NOMO-1 (cell line): Measurements from ENCODE around the gene MARCHF5.

ENCODE experiments used
- DNase-seq, 2 experiments: peaks; one replicate each; lab custom pipeline; 2025; ENCODE audit not compliant: unreplicated experiment in 2 of 2; lab: John Stamatoyannopoulos, UW

The MARCHF5 gene, protein sequence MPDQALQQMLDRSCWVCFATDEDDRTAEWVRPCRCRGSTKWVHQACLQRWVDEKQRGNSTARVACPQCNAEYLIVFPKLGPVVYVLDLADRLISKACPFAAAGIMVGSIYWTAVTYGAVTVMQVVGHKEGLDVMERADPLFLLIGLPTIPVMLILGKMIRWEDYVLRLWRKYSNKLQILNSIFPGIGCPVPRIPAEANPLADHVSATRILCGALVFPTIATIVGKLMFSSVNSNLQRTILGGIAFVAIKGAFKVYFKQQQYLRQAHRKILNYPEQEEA

DNA sequence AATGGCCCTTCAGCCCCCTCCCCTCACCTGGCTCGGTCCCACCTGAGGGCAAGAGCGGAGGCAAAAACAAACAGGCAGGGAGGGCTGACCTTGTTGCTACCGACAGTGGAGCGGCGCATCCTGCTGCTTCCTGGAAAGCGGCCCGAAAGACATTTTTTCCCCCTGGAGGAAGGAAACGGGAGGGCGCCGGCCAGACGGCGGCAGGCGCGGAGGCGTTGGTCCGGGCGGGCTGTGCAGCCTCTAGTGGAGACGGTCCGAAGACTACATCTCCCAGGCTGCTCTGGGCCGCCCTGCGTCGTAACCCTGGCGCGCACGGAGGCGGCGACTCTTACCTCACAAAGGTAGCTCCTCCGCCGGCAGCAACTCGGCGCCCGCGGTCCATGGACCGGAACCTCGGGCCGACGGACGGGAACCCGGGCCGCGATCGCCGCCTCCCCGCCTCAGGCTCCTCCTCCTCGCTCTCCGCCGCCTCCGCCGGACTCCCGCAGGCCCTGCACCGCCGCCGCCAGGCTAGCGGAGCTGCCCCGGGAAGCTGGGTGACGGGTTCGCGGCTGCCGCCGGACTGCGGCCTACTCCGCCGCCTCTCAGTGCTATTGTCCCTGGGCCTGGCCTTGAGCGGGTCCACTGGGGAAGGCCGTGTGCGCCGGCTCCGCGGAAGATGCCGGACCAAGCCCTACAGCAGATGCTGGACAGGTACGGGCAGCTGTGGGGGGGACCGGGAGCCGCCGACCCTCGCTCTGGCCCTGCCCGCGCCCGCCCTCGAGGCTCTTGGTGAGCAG, at the start of gene MARCHF5, which contains the start of gene CPEB3:
MARCHF5 (plus strand) TSS at position 331 of the 779 bp plus-strand sequence; CDS start at position 659, 328 bp downstream.
CPEB3 (minus strand) TSS at position 242 of the 779 bp plus-strand sequence. CDS start 50,728 bp downstream, outside the sequence.
- peak; percentile 93 to 95 for DNase-seq

DNA sequence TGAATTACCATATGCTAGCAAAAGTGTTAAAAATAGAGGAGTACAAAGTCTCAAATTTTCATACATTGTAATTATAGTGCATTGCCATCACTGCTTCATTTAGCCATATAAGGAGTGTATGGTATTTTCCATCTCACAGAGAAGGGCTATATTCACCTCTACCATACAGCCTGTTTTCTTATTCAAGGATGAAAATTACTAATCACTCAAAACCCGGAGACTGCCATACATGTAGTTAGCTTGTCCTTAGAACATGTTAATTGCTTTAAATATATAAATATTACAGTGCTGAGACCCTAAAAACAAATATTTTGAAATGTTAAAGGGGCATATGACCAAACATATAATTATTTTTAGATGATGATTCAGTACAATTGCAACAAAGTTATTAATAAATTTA, 49.5 kb upstream of the MARCHF5 start:
- DNase-seq, result no peak

DNA sequence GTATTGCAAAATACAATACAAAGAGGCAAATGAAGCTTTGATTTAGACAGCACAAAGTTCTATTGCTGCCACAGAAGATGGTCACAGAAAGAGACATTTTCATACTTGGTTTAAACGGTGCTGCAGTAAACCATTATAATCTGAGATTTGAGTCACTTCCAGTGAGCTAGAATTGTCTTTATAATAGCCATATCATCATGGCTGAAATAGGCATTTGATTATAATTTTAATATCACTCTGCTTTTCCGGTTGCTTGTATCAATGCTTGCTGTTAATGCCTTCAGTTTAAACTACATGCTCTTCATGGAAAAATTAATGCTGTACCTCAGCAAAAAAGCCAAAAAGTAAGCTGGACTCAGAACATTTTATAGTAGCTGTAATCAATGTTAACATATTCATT, 48.6 kb upstream of the MARCHF5 start:
- no peak for DNase-seq

DNA sequence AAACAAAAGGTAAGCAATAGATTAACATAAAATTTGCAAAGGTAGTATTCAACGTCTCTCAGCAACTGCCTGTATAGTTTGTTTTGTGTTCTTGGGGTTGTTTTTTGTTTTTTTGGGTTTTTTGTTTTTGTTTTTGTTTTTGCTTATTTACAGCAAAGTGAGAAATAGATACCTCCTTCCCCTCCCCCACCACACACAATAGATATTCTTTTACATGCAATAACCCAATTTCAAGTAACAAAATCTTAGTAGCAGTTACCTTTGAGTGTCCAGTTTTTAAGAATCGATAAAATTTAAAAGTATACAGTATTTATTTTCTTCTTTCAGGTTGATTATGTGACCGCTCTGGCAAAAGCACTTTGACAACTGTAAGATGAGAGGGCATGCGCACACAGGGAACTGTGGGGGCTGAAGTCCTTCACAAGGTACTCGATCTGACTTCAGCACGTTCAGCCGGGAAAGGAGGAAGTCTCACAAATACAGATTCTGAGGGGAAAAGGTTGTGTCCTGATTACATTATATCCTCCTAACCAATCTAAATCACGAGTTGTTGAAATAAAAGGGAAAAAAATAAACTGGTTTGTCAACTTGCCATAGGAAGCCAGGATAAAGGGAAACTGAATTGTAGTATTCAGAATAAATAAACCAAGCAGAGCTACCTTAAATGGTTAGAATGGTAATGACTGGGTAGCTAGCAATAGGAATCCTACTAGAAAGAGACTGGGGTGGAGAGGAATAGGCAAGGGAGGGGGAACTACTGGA, 47.9 kb upstream of the MARCHF5 start:
- peak; percentile 36 to 70 for DNase-seq

DNA sequence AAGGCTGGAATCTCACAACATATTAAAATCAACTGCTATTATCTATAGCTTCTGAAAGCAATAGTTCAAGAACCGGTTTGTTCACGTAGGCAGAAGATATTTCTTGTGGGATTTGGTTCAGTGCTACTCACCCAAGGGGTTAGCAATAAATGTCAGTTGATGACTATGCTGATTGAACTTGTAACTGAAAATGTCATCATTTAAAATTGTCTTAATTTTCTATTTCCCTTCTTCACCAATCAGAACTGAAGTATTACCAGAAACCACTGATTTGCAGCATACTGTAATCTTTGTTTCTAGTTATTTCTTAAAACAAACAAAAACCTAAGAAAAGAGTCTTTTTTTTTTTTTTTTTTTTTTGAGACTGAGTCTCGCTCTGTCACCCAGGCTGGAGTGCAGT, 46.2 kb upstream of the MARCHF5 start:
- no peak for DNase-seq

DNA sequence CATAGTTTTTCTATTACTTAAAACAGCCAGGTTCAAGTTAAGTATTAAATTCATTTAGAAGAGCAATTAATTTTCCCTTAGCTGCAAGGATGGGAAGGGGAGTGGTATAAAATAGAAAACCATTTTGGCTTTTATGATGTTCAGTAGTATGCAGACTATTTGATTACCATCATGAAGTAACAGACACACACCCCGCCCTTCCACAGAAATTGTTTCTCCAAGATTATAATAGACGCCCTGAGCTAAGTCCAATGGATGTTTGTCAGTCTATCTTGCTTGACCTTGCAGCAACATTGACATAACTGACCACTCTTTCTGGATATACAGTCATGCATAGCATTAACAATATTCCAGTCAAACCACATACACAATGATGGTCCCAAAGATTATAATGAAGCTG, 42.4 kb upstream of the MARCHF5 start:
- no peak for DNase-seq

DNA sequence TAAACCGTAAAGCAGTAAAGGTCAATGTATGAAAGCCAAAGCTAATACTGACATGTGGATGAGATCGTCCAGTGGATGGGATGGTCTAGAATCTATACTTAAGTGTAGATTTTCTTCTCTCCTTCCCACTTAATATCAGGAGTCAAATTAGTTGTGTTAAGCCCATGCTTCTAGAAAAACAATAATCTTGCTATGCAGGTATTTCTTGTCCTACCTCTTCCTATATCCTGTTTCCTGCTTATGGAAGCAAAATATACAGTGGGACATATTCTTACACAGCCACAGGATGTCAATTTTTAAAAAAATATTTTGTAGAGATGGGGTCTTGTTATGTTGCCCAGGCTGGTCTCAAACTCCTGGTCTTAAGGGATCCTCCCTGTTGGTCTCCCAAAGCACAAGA, 27.6 kb upstream of the MARCHF5 start:
- no peak for DNase-seq

DNA sequence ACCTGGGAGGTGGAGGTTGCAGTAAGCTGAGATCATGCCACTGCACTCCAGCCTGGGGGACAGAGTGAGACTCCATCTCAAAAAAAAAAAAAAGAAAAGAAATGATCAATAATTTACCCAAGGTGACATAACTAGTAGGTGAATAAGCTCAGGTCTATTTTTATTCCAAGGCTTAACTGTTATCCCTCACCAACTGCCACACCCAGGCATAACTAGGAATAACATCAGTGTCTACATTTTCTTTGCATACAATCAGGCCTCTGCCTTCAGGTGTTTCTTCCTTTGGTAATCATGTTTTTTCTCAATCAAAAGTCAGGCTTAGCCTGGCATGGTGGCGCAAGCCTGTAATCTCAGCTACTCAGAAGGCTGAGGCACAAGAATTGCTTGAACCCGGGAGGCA, 26.7 kb upstream of the MARCHF5 start:
- DNase-seq, result no peak

DNA sequence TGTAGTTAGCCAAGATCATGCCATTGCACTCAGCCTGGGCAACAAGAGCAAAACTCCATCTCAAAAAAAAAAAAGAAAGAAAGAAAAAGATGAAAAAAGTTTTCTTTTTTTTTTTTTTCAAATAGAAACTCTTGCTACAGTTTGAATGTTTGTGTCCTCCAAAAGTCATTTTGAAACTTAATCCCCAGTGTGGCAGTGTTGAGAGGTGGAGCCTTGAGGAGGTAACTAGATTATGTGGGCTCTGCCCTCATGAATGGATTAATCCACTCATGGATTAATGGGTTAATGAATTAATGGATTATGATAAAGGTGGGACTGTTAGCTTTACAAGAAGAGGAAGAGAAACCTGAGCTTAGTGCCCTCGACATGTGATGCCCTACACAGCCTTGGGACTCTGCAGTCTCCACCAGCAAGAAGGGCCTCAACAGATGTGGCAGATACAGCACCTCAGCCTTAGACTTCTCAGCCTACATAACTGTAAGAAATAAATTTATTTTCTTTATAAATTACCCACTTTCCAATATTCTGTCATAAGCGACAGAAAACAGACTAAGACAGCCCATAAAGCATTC, 25.2 kb upstream of the MARCHF5 start:
- no peak for DNase-seq

DNA sequence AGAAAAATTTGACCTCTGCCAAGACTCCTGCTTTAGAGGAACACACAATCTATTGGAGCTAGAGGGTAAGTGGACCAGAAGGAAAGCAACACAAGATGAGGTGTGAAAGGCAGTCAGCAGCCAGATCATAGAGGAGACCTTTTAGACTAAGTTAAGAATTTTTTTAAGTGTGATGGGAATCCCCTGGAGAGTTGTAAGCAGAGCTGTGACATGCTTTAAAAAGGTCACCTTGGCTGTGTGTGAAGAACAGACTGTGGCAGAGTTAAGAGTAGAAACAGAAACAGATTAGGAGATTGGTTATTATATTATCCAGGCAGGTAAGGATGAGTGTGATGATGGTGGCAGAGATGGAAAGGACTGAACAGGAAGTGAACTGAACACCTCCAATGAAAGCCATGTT, 23.6 kb upstream of the MARCHF5 start:
- DNase-seq, result no peak

DNA sequence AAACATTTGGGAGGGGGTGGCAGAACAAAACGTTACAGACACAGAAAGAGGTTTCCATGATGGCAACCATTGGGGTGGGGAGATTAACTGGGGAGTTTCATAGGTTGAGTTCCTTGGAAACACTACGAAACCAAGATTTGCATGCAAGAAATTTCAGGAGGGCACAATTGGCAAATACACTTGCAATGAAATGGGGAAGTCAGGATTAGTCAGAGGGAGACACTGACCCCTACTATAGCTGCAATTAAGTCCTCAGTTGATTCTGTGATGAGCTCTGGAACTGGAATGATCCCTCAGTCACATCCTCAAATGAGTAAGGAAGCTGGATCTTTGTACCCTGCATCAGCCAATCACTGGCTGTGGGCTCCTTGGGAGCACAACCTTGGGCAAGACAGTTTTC, 22.2 kb upstream of the MARCHF5 start:
- DNase-seq, result peak; percentile 69

DNA sequence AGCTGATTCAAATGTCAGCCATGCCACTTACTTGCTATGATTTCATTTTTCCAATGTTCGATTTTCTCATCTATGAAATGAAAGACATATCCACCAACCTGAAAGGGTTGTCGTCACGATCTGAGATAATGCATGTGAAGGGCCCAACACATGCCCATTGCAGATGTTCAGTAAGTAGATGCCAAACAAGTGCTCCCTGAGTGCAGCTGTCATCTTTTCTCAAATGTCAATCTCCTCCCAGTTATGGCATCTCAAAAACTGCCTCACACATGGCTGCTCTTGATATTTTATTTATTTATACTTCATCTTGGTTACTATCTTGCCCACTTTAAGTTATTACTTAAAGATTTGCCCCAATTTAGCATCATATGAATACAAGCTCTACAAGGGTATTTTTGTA, 16.9 kb upstream of the MARCHF5 start:
- DNase-seq, result no peak

DNA sequence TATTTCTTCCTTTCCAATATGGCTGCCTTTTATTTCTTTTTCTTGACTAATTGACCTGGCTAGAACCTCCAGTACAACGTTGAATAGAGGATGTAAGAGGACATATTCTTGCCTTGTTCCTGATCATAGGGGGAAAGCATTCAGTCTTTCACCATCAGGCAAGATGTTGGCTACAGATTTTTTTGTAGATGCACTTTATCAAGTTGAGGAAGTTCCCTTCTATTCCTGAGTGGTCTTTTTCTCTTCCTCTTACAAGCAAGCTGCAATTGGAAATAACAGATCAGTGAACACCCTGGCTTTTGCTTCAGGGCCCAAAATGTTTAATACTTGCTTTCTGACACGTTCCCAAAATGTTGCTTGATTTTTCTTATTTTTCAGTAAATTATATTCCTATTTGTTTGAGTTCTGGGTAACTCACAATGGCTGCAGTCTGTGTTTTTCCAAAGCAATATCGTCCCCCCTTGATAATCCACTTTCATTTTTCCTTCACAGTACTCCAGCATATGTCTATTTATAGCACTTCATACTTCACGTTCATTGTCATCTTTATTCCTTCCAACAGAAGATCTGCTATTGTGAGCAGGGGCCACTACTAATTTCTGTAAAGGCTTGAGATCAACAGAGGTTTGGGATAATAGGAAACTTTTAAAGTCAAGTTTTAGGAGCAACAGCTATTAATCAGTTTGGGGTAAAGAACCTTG, 11.8 kb upstream of the MARCHF5 start:
- DNase-seq, result no peak

DNA sequence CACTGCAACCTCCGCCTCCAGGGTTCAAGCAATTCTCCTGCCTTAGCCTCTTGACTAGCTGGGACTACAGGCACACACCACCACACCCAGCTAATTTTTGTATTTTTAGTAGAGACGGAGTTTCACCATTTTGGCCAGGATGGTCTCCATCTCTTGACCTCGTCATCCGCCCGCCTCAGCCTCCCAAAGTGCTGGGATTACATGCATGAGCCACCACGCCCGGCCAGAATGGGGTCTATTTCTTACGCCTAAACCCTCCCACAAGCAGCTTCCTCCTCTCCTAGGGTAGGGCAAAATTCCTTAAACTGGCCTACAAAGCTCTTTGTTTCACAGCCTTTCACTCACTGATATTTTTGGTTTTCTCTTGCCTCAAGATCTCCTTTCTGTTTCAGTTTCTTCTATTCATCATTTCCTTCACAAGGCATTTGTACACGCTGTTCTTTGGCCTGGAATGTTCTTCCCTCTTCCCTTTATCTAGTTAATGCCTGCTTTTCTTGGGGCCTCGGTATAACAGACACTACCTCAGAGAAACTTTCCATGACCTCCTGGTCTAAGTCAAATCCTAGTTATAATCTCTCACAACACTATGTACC, 6.8 kb upstream of the MARCHF5 start:
- no peak for DNase-seq

DNA sequence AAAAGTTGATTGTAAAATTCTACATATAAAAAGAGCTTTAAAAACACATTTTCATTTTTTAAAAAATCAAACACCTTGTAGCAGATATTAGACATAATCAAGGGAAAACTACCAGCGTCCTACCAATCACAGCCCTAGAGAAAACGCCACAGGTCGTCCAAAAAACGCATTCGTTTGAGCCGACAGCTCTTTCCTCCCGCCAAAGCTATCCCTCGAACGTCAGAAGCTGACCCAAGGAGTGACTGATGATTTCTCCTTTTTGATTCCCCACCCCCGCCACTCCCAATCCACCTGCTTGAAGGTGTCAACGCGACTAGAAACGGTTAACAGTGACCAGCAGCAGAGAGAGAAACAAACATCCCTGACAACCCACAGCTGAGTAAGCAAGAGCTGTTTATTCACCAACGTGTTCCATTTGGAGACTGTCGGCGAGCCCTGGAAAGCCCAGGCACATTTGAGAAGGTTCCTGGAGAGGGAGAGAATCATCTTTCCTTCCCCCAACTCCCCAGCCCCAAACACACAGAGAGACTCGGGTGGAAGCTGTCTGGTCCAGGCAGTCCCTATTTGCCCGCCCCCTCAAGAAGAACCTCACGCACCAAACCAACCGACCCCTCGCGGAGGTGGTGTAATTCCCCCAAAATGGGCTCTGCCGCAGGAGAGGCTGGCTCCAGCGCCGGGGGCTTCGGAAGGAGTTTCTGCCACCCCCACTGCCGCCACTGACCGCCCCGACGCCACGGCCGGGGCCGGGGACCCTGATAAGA, 711 bp upstream of the MARCHF5 start:
- no peak for DNase-seq

DNA sequence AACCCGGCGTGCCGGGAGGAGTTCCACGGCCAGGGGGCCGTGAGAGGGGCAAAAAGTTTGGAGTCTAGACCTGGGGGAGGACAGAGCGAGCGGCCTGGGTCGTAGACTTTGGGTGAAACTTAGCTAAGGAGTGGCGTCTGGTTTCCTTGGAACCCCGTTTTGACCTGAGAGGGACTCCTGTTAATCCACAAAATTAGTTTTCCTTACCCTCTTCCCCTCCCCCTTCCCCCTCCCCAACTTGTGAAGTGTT, 574 bp downstream of the MARCHF5 start:
- DNase-seq, result no peak

DNA sequence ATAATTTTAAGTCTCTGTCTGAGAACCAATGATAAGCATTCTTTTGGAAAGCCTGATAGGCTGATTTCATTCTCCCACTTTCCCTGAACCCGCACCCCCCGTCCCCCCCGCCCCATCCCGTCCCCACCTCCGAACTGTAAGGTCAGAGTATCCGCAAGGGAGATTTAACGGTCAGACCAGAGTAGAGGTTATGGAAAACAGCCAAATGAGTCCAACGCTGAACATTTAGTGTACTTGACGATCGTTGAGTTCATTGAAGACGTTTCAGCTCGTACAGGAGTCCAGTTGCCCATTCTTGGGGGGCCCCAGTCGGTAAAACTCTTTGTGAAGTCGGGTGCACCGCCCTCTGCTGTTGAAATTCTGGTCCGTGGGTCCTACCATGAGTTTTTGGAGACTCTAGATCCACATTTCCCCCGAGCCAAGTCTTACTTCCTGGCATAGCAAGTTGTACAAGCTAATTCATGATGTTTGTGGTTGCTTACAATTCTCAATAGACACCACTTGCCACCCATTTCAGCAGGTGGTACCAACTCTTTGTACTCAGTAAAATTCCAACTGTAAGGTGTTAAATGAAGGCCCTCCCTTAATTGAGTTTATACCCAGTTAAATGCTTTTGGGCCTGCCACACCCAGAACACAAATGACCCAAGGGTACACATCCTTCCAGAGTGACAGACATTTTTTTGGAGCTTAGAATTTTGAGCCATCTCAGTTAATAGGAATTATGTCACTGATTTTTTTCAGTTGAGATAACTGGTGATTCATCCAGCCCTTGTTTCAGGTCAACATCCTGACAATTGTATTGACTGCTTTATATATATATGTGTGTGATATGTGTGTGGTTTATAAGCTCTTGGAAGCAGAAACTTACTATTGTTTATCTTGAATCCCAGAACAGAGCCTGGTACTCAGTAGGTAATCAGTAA, 1.2 kb downstream of the MARCHF5 start:
- peak; percentile 58 for DNase-seq

DNA sequence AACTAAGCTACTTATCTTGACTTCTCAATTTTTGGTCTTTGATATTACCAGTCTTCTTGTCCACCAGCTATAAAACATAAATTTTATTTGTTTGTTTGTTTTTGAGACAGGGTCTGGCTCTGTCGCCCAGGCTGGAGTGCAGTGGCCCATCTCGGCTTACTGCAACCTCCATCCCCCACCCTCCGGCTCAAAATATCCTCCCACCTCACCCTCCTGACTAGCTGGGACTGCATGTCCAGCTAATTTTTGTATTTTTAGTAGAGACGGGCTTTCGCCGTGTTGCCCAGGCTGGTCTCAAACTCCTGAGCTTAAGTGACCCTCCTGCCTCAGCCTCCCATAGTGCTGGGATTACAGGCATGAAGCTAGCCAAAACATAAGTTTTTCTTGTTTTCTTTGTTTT, 7.5 kb downstream of the MARCHF5 start:
- DNase-seq, result no peak

DNA sequence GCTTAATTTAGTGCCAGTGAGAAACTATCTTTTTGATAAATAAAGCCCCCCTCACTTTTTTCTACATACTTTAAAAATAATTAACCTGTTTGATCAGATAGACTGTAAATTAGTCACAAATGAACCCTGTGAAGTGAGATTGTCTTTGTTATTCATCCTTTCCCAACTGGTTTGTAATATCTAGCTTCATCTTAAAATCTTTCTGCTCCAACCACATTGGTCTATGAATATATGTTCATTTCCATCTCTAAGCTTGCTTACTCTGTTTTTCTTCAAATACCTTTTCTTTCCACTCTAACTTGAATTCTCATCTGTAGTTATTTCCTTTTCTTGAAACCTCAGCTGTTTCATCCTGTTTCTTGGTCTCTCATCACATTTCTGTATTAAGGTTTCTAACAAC, 12.1 kb downstream of the MARCHF5 start:
- DNase-seq, result no peak
